Smooth muscle cell (in vitro differentiated cells): ENCODE measurements around the gene GGCX. TPM values are rescaled to one million over a fixed set of nuclear protein-coding genes. Genes with fewer than 3 reads are reported as not detected.

Source experiments
- DNase-seq: peaks from one replicate; lab custom pipeline; 2025; ENCODE audit not compliant: unreplicated experiment; lab: John Stamatoyannopoulos, UW
- H2AFZ ChIP-seq: fragments of 200-600 bp; sonication (generic); 2 replicates; pipeline ENCODE4 v1.6.0; 2016; ENCODE audit warnings: antibody characterized with exemption, low read depth, mild to moderate bottlenecking
- H3F3A ChIP-seq: fragments of 200-600 bp; sonication (generic); 2 replicates; pipeline ENCODE4 v1.6.0; 2017; ENCODE audit warnings: antibody characterized with exemption, low read depth
- H3K27ac ChIP-seq: fragments of 200-600 bp; sonication (generic); 2 replicates; pipeline ENCODE4 v1.5.1; 2016; ENCODE audit warnings: low read depth, mild to moderate bottlenecking
- H3K27me3 ChIP-seq: fragments of 200-600 bp; sonication (generic); 2 replicates; pipeline ENCODE4 v1.6.1; 2016; ENCODE audit warnings: low read depth, mild to moderate bottlenecking
- H3K36me3 ChIP-seq: fragments of 200-600 bp; sonication (generic); 2 replicates; pipeline ENCODE4 v1.5.1; 2016; ENCODE audit warnings: low read depth
- H3K4me1 ChIP-seq: fragments of 200-600 bp; sonication (generic); 2 replicates; pipeline ENCODE4 v1.5.1; 2016; ENCODE audit warnings: low read depth
- H3K4me2 ChIP-seq: fragments of 200-600 bp; sonication (generic); 2 replicates; pipeline ENCODE4 v1.6.0; 2016; ENCODE audit warnings: mild to moderate bottlenecking
- H3K4me3 ChIP-seq: fragments of 200-600 bp; sonication (generic); 2 replicates; pipeline ENCODE4 v1.5.1; 2016; ENCODE audit warnings: mild to moderate bottlenecking
- H3K79me2 ChIP-seq: fragments of 200-600 bp; sonication (generic); 2 replicates; pipeline ENCODE4 v1.6.0; 2016; ENCODE audit warnings: low read depth, mild to moderate bottlenecking
- H3K9ac ChIP-seq: fragments of 200-600 bp; sonication (generic); 2 replicates; pipeline ENCODE4 v1.6.0; 2016; ENCODE audit warnings: low read depth
- H3K9me3 ChIP-seq: fragments of 200-600 bp; sonication (generic); replicated peaks from 2 replicates; pipeline ENCODE4 v1.5.1; 2016; ENCODE audit warnings: low read depth
- H4K20me1 ChIP-seq: fragments of 200-600 bp; sonication (generic); 2 replicates; pipeline ENCODE4 v1.6.0; 2016; ENCODE audit warnings: low read depth
- CTCF ChIP-seq: fragments of 200-600 bp; sonication (generic); IDR thresholded peaks from 2 replicates; pipeline ENCODE4 v1.5.1; 2017; ENCODE audit warnings: borderline replicate concordance, mild to moderate bottlenecking, antibody characterized with exemption; ENCODE audit not compliant: insufficient read depth, poor library complexity, severe bottlenecking
- WGBS: methylation state at CpG from one replicate; pipeline ENCODE4 v1.1.7; 2016; ENCODE audit warnings: low lambda C conversion rate; 5-methylcytosine and 5-hydroxymethylcytosine counted together
- polyA plus RNA-seq: library from polyadenylated mRNA; unstranded; fragments of >200 nt; fragmentation: Nextera tagmentation; extraction: Ambion mirVana; gene quantifications from 2 replicates; pipeline ENCODE4 v1.2.1, GENCODE V29; 2016
- total RNA-seq: library from RNA; depleted of rRNA; stranded (reverse); fragments of >200 nt; gene quantifications from 2 replicates; pipeline ENCODE4 v1.2.3, GENCODE V29; 2014

The GGCX gene
- total and polyA plus RNA-seq, 2 experiments from 2014 or later = 44.5 to 83.2 TPM

- no peaks in the 10 kb centered on the region for H3K27me3 ChIP-seq
- H3K4me2 ChIP-seq = no peak overlapping the region
- TF ChIP-seq CTCF = no peak
- no peaks in the 10 kb centered on the region for H3F3A ChIP-seq
- no peaks in the 10 kb centered on the region for H3K9me3 ChIP-seq
- peaks cover 20% of the 10 kb centered on the region for H4K20me1 ChIP-seq
- WGBS = 92% methylated on average over 17 of the region's 17 CpGs
- no peaks in the 10 kb centered on the region for H3K36me3 ChIP-seq
- H3K9ac ChIP-seq = no peak overlapping the region
- no peak overlapping the region for H2AFZ ChIP-seq
- no peak overlapping the region for H3K27ac ChIP-seq
- no peak for DNase-seq
- peaks cover 28% of the 10 kb centered on the region for H3K79me2 ChIP-seq
- H3K4me3 ChIP-seq = no peak overlapping the region
- H3K4me1 ChIP-seq = peaks cover 14% of the 10 kb centered on the region
These were observed 38.4 kb upstream of the GGCX start for GRCh38 chr2:85599468-85600234.

- no peak overlapping the region for H3K4me3 ChIP-seq
- H4K20me1 ChIP-seq = peaks cover 15% of the 10 kb centered on the region
- H3K79me2 ChIP-seq = peaks cover 19% of the 10 kb centered on the region
- TF ChIP-seq CTCF = no peak
- H2AFZ ChIP-seq = no peak overlapping the region
- no peaks in the 10 kb centered on the region for H3K27me3 ChIP-seq
- H3K36me3 ChIP-seq = no peaks in the 10 kb centered on the region
- no peak overlapping the region for H3K27ac ChIP-seq
- no peak for DNase-seq
- H3K9me3 ChIP-seq = no peaks in the 10 kb centered on the region
- H3K4me1 ChIP-seq = peaks cover 13% of the 10 kb centered on the region
- no peak overlapping the region for H3K9ac ChIP-seq
- 93% methylated on average over 14 of the region's 14 CpGs for WGBS
- H3K4me2 ChIP-seq = no peak overlapping the region
- no peaks in the 10 kb centered on the region for H3F3A ChIP-seq
These were observed 37.5 kb upstream of the GGCX start for GRCh38 chr2:85598594-85599340.

GRCh38 chr2:85597241-85597640, 35.9 kb upstream of the GGCX start:
- H3K4me3 ChIP-seq = no peak overlapping the region
- H3K27ac ChIP-seq = no peak overlapping the region
- no peaks in the 10 kb centered on the region for H3K9me3 ChIP-seq
- H3K9ac ChIP-seq = no peak overlapping the region
- H3K4me1 ChIP-seq = peaks cover 10% of the 10 kb centered on the region
- H3F3A ChIP-seq = no peaks in the 10 kb centered on the region
- H3K36me3 ChIP-seq = no peaks in the 10 kb centered on the region
- no peak for DNase-seq
- no peak overlapping the region for H3K4me2 ChIP-seq
- H4K20me1 ChIP-seq = peaks cover 15% of the 10 kb centered on the region
- TF ChIP-seq CTCF = no peak
- no peak overlapping the region for H2AFZ ChIP-seq
- no peaks in the 10 kb centered on the region for H3K27me3 ChIP-seq
- WGBS = 92% methylated on average over 5 of the region's 5 CpGs
- H3K79me2 ChIP-seq = peaks cover 18% of the 10 kb centered on the region
